CD4-positive, alpha-beta T cell treated with Interleukin-21 for 1 hour (primary cell): Measurements from ENCODE around the gene CISH.

ENCODE experiments used
- DNase-seq: peaks from one replicate; pipeline ENCODE4 v3.0.0-alpha.2; 2020

CISH gene

GRCh38 chr3:50611464-50612233 lies at the start of gene CISH:
TSS of gene CISH (minus strand) at chr3:50611774. CDS start at chr3:50611650, 124 bp downstream.
- peak; percentile 97 for DNase-seq

GRCh38 chr3:50660386-50660785 lies 48.8 kb upstream of the CISH start:
- DNase-seq = no peak

GRCh38 chr3:50658831-50659230 lies 47.3 kb upstream of the CISH start:
- no peak for DNase-seq

GRCh38 chr3:50658416-50658815 lies 46.8 kb upstream of the CISH start:
- DNase-seq = no peak

GRCh38 chr3:50657816-50658215 lies 46.2 kb upstream of the CISH start:
- DNase-seq = no peak

GRCh38 chr3:50657407-50657806 lies 45.8 kb upstream of the CISH start:
- no peak for DNase-seq

GRCh38 chr3:50656417-50657195 lies 45.0 kb upstream of the CISH start:
- no peak for DNase-seq

GRCh38 chr3:50655009-50655830 lies 43.6 kb upstream of the CISH start:
- DNase-seq = no peak

GRCh38 chr3:50653937-50654595 lies 42.5 kb upstream of the CISH start:
- no peak for DNase-seq

GRCh38 chr3:50652709-50653108 lies 41.1 kb upstream of the CISH start:
- DNase-seq = peak; percentile 66

- no peak for DNase-seq
Observed at GRCh38 chr3:50651920-50652529, 40.5 kb upstream of the CISH start.

GRCh38 chr3:50651445-50651844 lies 39.9 kb upstream of the CISH start:
- DNase-seq = no peak

- no peak for DNase-seq
Observed at GRCh38 chr3:50650018-50650417, 38.4 kb upstream of the CISH start.

GRCh38 chr3:50649451-50649931 lies 37.9 kb upstream of the CISH start:
- DNase-seq = no peak

GRCh38 chr3:50648944-50649343 lies 37.4 kb upstream of the CISH start:
- DNase-seq = no peak

- DNase-seq = no peak
Observed at GRCh38 chr3:50648313-50648712, 36.7 kb upstream of the CISH start.

- DNase-seq = no peak
Observed at GRCh38 chr3:50645378-50645777, 33.8 kb upstream of the CISH start.

- DNase-seq = no peak
Observed at GRCh38 chr3:50644561-50644960, 33.0 kb upstream of the CISH start.

- DNase-seq = no peak
Observed at GRCh38 chr3:50642382-50642781, 30.8 kb upstream of the CISH start.

GRCh38 chr3:50639055-50639494 lies 27.5 kb upstream of the CISH start:
- DNase-seq = no peak

- no peak for DNase-seq
Observed at GRCh38 chr3:50637945-50638344, 26.4 kb upstream of the CISH start.

- no peak for DNase-seq
Observed at GRCh38 chr3:50637011-50637410, 25.4 kb upstream of the CISH start.
